H1 (cell line): Measurements from ENCODE around the gene ABCC10. TPM values are rescaled to one million over a fixed set of nuclear protein-coding genes. Genes with fewer than 3 reads are reported as not detected.

ENCODE experiments used
- CTCF ChIA-PET: fragments of 300-600 bp; sonication (Branson Sonifier 250); formaldehyde crosslinking; loops from one replicate; lab custom pipeline; 2021; ENCODE audit not compliant: partially characterized antibody; lab: Charles Lee
- POLR2A ChIA-PET: fragments of 300-600 bp; sonication (Branson Sonifier 250); formaldehyde crosslinking; loops from one replicate; lab custom pipeline; 2021; ENCODE audit warnings: inconsistent platforms; ENCODE audit not compliant: partially characterized antibody; lab: Charles Lee
- DNase-seq, 2 experiments: peaks; one replicate each; pipeline versions ENCODE4 v3.0.0 to v3.0.0-alpha.2; 2010 to 2022; ENCODE audit warnings: low spot score in 2 of 2, low read depth in 1 of 2, mixed read lengths in 1 of 2
- FAIRE-seq: peaks from 2 replicates; lab custom pipeline; 2011; peaks lifted over from hg19 to GRCh38; lab: Jason Lieb, UNC
- H2AFZ ChIP-seq: 2 replicates; pipeline ENCODE4 v1.8.1; 2012; ENCODE audit warnings: low read length, inconsistent platforms
- H2AK5ac ChIP-seq: 2 replicates; pipeline ENCODE4 v1.6.1; 2013; ENCODE audit warnings: low read depth, low read length
- H2BK120ac ChIP-seq: replicated peaks from 2 replicates; pipeline ENCODE3; 2013; ENCODE audit warnings: low read depth, low read length, inconsistent platforms
- H2BK12ac ChIP-seq: 2 replicates; pipeline ENCODE4 v1.6.1; 2013; ENCODE audit warnings: low read depth, low read length
- H2BK15ac ChIP-seq: 2 replicates; pipeline ENCODE4 v1.6.1; 2013; ENCODE audit warnings: low read length
- H2BK20ac ChIP-seq: 2 replicates; pipeline ENCODE4 v1.6.1; 2013; ENCODE audit warnings: low read length
- H2BK5ac ChIP-seq: 2 replicates; pipeline ENCODE4 v1.6.1; 2013; ENCODE audit warnings: low read depth, low read length
- H3K14ac ChIP-seq: 2 replicates; pipeline ENCODE4 v1.6.1; 2013; ENCODE audit warnings: inconsistent platforms; ENCODE audit not compliant: insufficient read length
- H3K18ac ChIP-seq: 2 replicates; pipeline ENCODE4 v1.6.1; 2013; ENCODE audit warnings: low read length; ENCODE audit errors: extremely low read depth
- H3K23ac ChIP-seq: 2 replicates; pipeline ENCODE4 v1.6.1; 2013; ENCODE audit warnings: inconsistent platforms; ENCODE audit not compliant: insufficient read length
- H3K23me2 ChIP-seq: 2 replicates; pipeline ENCODE4 v1.6.1; 2013; ENCODE audit warnings: low read depth, low read length
- H3K27ac ChIP-seq: 2 replicates; pipeline ENCODE4 v1.6.1; 2011; ENCODE audit warnings: low read depth, low read length, inconsistent platforms
- H3K27me3 ChIP-seq, 4 experiments: replicated peaks in 1 of 4; 1 replicate in 1 of 4; 2 replicates in 3 of 4; pipeline versions ENCODE4 v1.6.1 to v1.8.1; 2011 to 2013; ENCODE audit warnings: low read length in 3 of 4, mild to moderate bottlenecking in 3 of 4, inconsistent platforms in 2 of 4, mixed read lengths in 2 of 4, moderate library complexity in 1 of 4; ENCODE audit not compliant: control insufficient read depth in 3 of 4, insufficient read depth in 3 of 4; ENCODE audit errors: extremely low read depth in 1 of 4
- H3K36me3 ChIP-seq, 4 experiments: 2 replicates each; pipeline versions ENCODE4 v1.6.1 to v1.8.1; 2011 to 2013; ENCODE audit warnings: mild to moderate bottlenecking in 4 of 4, low read length in 3 of 4, moderate library complexity in 2 of 4, control low read depth in 1 of 4, inconsistent platforms in 1 of 4; ENCODE audit not compliant: insufficient read depth in 4 of 4, control insufficient read depth in 2 of 4
- H3K4ac ChIP-seq: replicated peaks from 2 replicates; pipeline ENCODE3; 2013; ENCODE audit warnings: low read length, low read depth, mixed read lengths, inconsistent platforms; ENCODE audit not compliant: insufficient read length
- H3K4me1 ChIP-seq, 4 experiments: replicated peaks in 1 of 4; 1 replicate in 1 of 4; 2 replicates in 3 of 4; pipeline versions ENCODE4 v1.6.1 to v1.8.1; 2011 to 2013; ENCODE audit warnings: low read length in 3 of 4, inconsistent platforms in 2 of 4, mixed read lengths in 1 of 4; ENCODE audit not compliant: insufficient read depth in 4 of 4, control insufficient read depth in 3 of 4
- H3K4me2 ChIP-seq, 2 experiments: 2 replicates each; pipeline versions ENCODE4 v1.6.1 to v1.8.1; 2011 to 2013; ENCODE audit warnings: low read depth in 2 of 2, low read length in 2 of 2, control low read depth in 1 of 2, inconsistent platforms in 1 of 2, mild to moderate bottlenecking in 1 of 2; ENCODE audit not compliant: insufficient read depth in 1 of 2
- H3K4me3 ChIP-seq, 4 experiments: fragments of 200-600, 300-600 bp in 1 of 4; sonication (generic), shearing (Covaris generic), sonication (Bioruptor Twin) in 1 of 4; 2 replicates each; pipeline versions ENCODE4 v1.5.1 to v1.8.1; 2011 to 2016; ENCODE audit warnings: low read length in 4 of 4, low read depth in 3 of 4, control low read depth in 2 of 4, inconsistent platforms in 2 of 4, mild to moderate bottlenecking in 2 of 4, mixed read lengths in 1 of 4, moderate library complexity in 1 of 4; ENCODE audit not compliant: insufficient read depth in 2 of 4; ENCODE audit errors: extremely low read depth in 1 of 4
- H3K56ac ChIP-seq: replicated peaks from 2 replicates; pipeline ENCODE3; 2013; ENCODE audit warnings: low read depth, mild to moderate bottlenecking, mixed read lengths, low read length, inconsistent platforms; ENCODE audit not compliant: insufficient read length
- H3K79me1 ChIP-seq: 2 replicates; pipeline ENCODE4 v1.6.1; 2013; ENCODE audit warnings: low read depth, low read length, control low read depth
- H3K79me2 ChIP-seq, 2 experiments: 2 replicates each; pipeline versions ENCODE4 v1.6.1 to v1.8.1; 2012 to 2013; ENCODE audit warnings: low read length in 2 of 2, mild to moderate bottlenecking in 2 of 2, inconsistent platforms in 1 of 2; ENCODE audit not compliant: insufficient read depth in 2 of 2, control insufficient read depth in 1 of 2
- H3K9ac ChIP-seq, 4 experiments: replicated peaks in 1 of 4; 1 replicate in 1 of 4; 2 replicates in 3 of 4; pipeline versions ENCODE4 v1.6.1 to v1.8.1; 2011 to 2013; ENCODE audit warnings: low read depth in 3 of 4, low read length in 3 of 4, control low read depth in 2 of 4, mild to moderate bottlenecking in 2 of 4, moderate library complexity in 2 of 4, inconsistent platforms in 1 of 4; ENCODE audit errors: extremely low read depth in 1 of 4
- H3K9me3 ChIP-seq, 2 experiments: 2 replicates each; pipeline versions ENCODE4 v1.6.1 to v1.8.1; 2012 to 2013; ENCODE audit warnings: mild to moderate bottlenecking in 2 of 2, moderate library complexity in 2 of 2, control low read depth in 1 of 2, inconsistent platforms in 1 of 2, low read depth in 1 of 2, low read length in 1 of 2, mixed read lengths in 1 of 2; ENCODE audit not compliant: insufficient read depth in 2 of 2
- H4K20me1 ChIP-seq, 2 experiments: replicated peaks in 1 of 2; 2 replicates each; pipeline versions ENCODE3 to v1.8.1; 2011 to 2013; ENCODE audit warnings: inconsistent platforms in 2 of 2, low read length in 2 of 2, mild to moderate bottlenecking in 1 of 2; ENCODE audit not compliant: insufficient read depth in 2 of 2, control insufficient read depth in 1 of 2
- H4K5ac ChIP-seq: 2 replicates; pipeline ENCODE4 v1.6.1; 2013; ENCODE audit warnings: low read length, low read depth, mixed read lengths, inconsistent platforms; ENCODE audit not compliant: insufficient read length
- H4K8ac ChIP-seq: 2 replicates; pipeline ENCODE4 v1.8.0; 2013; ENCODE audit warnings: mild to moderate bottlenecking, moderate library complexity, low read length, inconsistent platforms; ENCODE audit not compliant: insufficient read depth; ENCODE audit errors: extremely low read depth
- H4K91ac ChIP-seq: replicated peaks from 2 replicates; pipeline ENCODE3; 2013; ENCODE audit warnings: low read length, mixed read lengths, inconsistent platforms; ENCODE audit not compliant: insufficient read length
- KDM5A ChIP-seq: fragments of 200-600 bp; IDR thresholded peaks from 2 replicates; pipeline ENCODE4 v1.7.1; 2012; ENCODE audit warnings: mild to moderate bottlenecking, low read length, inconsistent platforms, mixed read lengths
- SAP30 ChIP-seq: fragments of 300-600 bp; sonication (generic); IDR thresholded peaks from 2 replicates; pipeline ENCODE4 v1.7.1; 2012; ENCODE audit warnings: low read length, moderate library complexity, mild to moderate bottlenecking, inconsistent platforms; ENCODE audit not compliant: insufficient read depth, insufficient replicate concordance
- WGBS, 2 experiments: shearing (Covaris generic) in 1 of 2; methylation state at CpG; one replicate each; pipeline versions ENCODE4 v1.1.6 to v1.1.7; 2013 to 2015; ENCODE audit warnings: low lambda C conversion rate in 2 of 2, mixed read lengths in 2 of 2, inconsistent platforms in 1 of 2, low coverage in 1 of 2, missing lambda C conversion rate in 1 of 2; ENCODE audit not compliant: insufficient replicate concordance in 2 of 2, insufficient coverage in 1 of 2, insufficient read length in 1 of 2; ENCODE audit errors: extremely low coverage in 1 of 2, missing lambda C conversion rate in 1 of 2; 5-methylcytosine and 5-hydroxymethylcytosine counted together
- polyA plus RNA-seq, 7 experiments: library from polyadenylated mRNA; depleted of rRNA in 3 of 7; stranded (reverse) in 5 of 7; unstranded in 2 of 7; fragments of >200 nt in 5 of 7; fragments of 200-250 nt in 2 of 7; gene quantifications; 1 replicate in 5 of 7; 2 replicates in 1 of 7; 4 replicates in 1 of 7; pipeline versions ENCODE4 v1.2.1 to v1.2.3, GENCODE V29; 2011 to 2013; ENCODE audit warnings: missing spikeins in 2 of 7, mixed read lengths in 2 of 7
- total RNA-seq: library from RNA; stranded (reverse); fragmentation: NEBNext Ultra II Directional; extraction: Animal tissue kit (Norgen Biotek cat#: 25700); gene quantifications from 2 replicates; pipeline ENCODE4 v1.2.1, GENCODE V29; 2021

Gene ABCC10
- total and polyA plus RNA-seq, 2 of the 8 experiments (the other 6 are each of a cell fraction or from before 2014, with no cell fraction given) = 15.5 to 24.6 TPM

GRCh38 chr6:43395776-43396175 is 31.6 kb upstream of the ABCC10 start:
- H2BK12ac ChIP-seq = no peak overlapping the region
- H2BK20ac ChIP-seq = no peak overlapping the region
- H4K20me1 ChIP-seq = no peaks in the 10 kb centered on the region
- H3K36me3 ChIP-seq = no peaks in the 10 kb centered on the region
- H3K4me2 ChIP-seq = no peak overlapping the region
- H2AK5ac ChIP-seq = no peak overlapping the region
- no peak overlapping the region; the same call in 1 of the 2 replicates for H4K8ac ChIP-seq
- H4K91ac ChIP-seq = no peak overlapping the region
- ChIA-PET POLR2A (interaction anchor here (0.9 to 1.1 kb wide), 2 partner anchors 9 to 24 kb away, joined by 3 read pairs; no protein-coding TSS in a partner anchor), CTCF (interaction anchor here (1.2 to 1.4 kb wide), 6 partner anchors 18 to 112 kb away, joined by 3 to 6 read pairs (median 4); no protein-coding TSS in a partner anchor)
- H3K9ac ChIP-seq = no peak overlapping the region
- no peak overlapping the region for H3K56ac ChIP-seq
- H3K9me3 ChIP-seq = no peaks in the 10 kb centered on the region
- H2BK5ac ChIP-seq = no peak overlapping the region
- 0 out of 2 replicates have a peak overlapping the region, but pooled peaks have one; percentile 40 for H2AFZ ChIP-seq
- FAIRE-seq (no peak), DNase-seq (no peak)
- 90% methylated on average over 4 of the region's 4 CpGs; no CpG with 5 or more reads in 1 of the 2 experiments for WGBS, 2 experiments
- H3K23ac ChIP-seq = no peak overlapping the region
- H3K4me1 ChIP-seq = no peaks in the 10 kb centered on the region; a peak in 2 of 7 replicates
- H3K27me3 ChIP-seq = no peaks in the 10 kb centered on the region; a peak in 2 of 7 replicates
- H3K18ac ChIP-seq = no peak overlapping the region
- no peak overlapping the region for H3K14ac ChIP-seq
- no peak overlapping the region for H3K4me3 ChIP-seq
- H2BK15ac ChIP-seq = no peak overlapping the region
- H3K4ac ChIP-seq = no peak overlapping the region
- H3K79me2 ChIP-seq = no peaks in the 10 kb centered on the region
- H3K79me1 ChIP-seq = no peaks in the 10 kb centered on the region
- no peaks in the 10 kb centered on the region for H3K23me2 ChIP-seq
- H4K5ac ChIP-seq = no peak overlapping the region
- H2BK120ac ChIP-seq = no peak overlapping the region
- no peak overlapping the region for H3K27ac ChIP-seq
- TF ChIP-seq SAP30 = no peak
- no peak for TF ChIP-seq KDM5A
